Effector CD4-positive, alpha-beta T cell (primary cell): ENCODE results near the gene FCN3.

Experiments
- DNase-seq: peaks from one replicate; pipeline ENCODE4 v3.0.0-alpha.2; 2020

The FCN3 gene

GRCh38 chr1:27377760-27378495, 3.3 kb upstream of the FCN3 start:
- no peak for DNase-seq

GRCh38 chr1:27372808-27373690, 1.6 kb downstream of the FCN3 start:
- no peak for DNase-seq

- no peak for DNase-seq
Measured at GRCh38 chr1:27372022-27372807, 2.4 kb downstream of the FCN3 start.

GRCh38 chr1:27368869-27369582, 5.6 kb downstream of the FCN3 start:
- DNase-seq = no peak

- DNase-seq = no peak
Measured at GRCh38 chr1:27367160-27367650, 7.4 kb downstream of the FCN3 start.

- no peak for DNase-seq
Measured at GRCh38 chr1:27366411-27367159, 8.0 kb downstream of the FCN3 start, which contains the start of gene MAP3K6. Gene MAP3K6, minus strand, starts transcription at chr1:27366961. Its CDS starts 364 bp downstream, at chr1:27366597.

GRCh38 chr1:27366113-27366410, 8.6 kb downstream of the FCN3 start:
- DNase-seq = peak; percentile 62

- peak; percentile 65 for DNase-seq
Measured at GRCh38 chr1:27365372-27366112, 9.1 kb downstream of the FCN3 start.

GRCh38 chr1:27364696-27365371, 9.8 kb downstream of the FCN3 start:
- DNase-seq = no peak

GRCh38 chr1:27363766-27364695, 10.6 kb downstream of the FCN3 start:
- no peak for DNase-seq

GRCh38 chr1:27361553-27361952, 13.1 kb downstream of the FCN3 start:
- DNase-seq = no peak

- no peak for DNase-seq
Measured at GRCh38 chr1:27361044-27361402, 13.6 kb downstream of the FCN3 start.

GRCh38 chr1:27360159-27361043, 14.2 kb downstream of the FCN3 start:
- peak; percentile 52 for DNase-seq

- DNase-seq = no peak
Measured at GRCh38 chr1:27359822-27360158, 14.8 kb downstream of the FCN3 start.

- DNase-seq = no peak
Measured at GRCh38 chr1:27358928-27359313, 15.7 kb downstream of the FCN3 start.

- DNase-seq = no peak
Measured at GRCh38 chr1:27358038-27358927, 16.3 kb downstream of the FCN3 start.
